GM10847 (cell line): ENCODE measurements around the gene CHCHD10.
A peak's percentile ranks its signal among the peaks of the same experiment; 100 is the strongest.

Experiments
- POLR2A ChIP-seq: IDR thresholded peaks from 2 replicates; pipeline ENCODE4 v1.6.1; 2011; ENCODE audit not compliant: insufficient read length; ENCODE audit errors: extremely low read depth

CHCHD10 gene

DNA sequence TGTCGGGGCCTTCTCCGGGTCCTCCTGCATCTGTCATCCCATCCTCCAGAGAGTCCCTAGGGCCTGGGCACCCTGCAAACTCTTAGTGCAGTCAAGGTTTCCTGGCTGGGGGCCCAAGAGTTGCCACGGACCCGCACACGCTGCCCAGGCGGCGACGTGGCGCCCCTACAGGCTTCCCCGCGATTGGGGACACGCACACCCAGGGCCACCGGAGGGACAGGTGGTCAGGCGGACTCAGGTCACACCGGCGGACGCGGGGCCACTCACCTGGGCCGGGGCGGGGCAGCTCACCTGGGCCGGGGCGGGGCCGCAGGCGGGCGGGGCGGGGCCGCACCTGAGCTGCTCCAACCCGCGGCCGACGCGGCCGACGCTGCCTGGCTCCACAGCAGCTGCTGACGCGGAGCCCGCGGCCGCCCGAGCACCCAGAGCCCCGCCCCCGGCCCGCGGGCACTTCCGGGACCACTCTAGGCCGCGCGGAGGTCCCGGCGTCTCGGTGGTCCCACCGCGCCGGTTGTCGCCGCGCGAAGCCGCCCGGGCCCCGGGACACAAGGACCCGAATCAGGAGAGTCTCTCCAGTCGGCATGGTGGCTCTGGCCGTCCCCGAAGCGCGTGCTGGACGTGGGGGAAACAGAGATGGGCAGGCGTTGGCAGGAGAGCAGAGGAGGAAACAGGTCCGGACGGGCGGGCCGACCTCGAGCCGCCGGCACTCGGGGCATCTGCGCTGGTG, 16.9 kb downstream of the CHCHD10 start, which contains the start of gene ZNF70:
Gene ZNF70, minus strand, starts transcription at position 399 of the 727 bp plus-strand sequence. CDS start 5,972 bp downstream, outside the sequence.
- peak; percentile 55 for TF ChIP-seq POLR2A

DNA sequence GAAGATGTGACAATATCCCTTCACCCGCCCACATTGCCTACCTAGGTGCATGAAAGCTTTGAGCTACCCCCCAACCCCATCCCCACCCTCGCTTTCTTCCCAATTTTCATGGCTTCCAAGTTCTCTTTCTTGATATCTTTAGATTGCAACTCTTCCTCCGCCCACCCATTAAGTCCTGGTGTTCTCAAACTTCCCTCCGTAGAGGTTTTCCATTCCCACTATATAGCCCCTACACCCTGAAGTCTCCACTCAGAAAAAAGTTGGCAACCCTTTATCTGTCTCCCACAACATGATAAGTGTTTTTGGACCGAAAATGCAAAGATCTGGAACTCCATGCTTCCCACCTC, 17.4 kb downstream of the CHCHD10 start:
- no peak for TF ChIP-seq POLR2A

DNA sequence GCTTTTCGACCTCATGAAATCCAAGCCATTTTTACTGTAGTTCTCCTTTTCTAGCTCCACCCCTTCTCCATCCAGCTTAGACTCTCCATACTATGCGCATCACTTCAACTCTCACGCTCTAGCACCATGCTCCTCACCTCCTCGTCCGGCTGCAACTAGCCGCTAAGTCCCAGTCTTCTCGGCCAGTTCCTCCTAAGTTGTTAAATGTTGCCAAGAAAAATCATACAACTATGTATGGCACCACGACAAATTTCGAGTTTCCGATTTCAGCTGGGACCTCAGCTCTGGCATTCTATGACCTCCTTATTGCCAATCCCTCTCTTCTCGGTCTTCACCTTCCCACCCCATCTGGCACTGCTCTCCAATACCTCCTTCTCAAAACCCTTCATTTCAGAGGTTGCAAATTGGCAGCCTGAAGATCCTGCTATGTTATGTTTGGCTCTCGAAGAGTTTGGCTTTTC, 17.9 kb downstream of the CHCHD10 start:
- no peak for TF ChIP-seq POLR2A

GRCh38 chr22:23745791-23746190, 22.0 kb downstream of the CHCHD10 start:
- TF ChIP-seq POLR2A = no peak

DNA sequence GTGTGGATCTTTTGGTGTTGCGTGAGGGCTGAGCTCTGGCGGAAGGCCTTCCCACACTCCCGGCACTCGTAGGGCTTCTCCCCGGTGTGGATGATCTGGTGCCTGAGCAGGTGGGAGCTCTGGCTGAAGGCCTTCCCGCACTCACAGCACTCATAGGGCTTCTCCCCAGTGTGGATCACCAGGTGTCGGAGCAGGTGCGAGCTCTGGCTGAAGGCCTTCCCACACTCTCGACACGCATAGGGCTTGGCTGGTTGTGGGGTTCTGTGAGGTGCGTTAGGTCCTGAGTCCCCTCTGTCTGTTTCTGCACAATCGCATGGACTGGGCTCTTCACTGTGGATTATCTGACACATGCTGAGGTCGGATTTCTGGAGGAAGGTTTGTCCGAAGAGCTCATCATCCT, 23.3 kb downstream of the CHCHD10 start:
- TF ChIP-seq POLR2A = no peak

DNA sequence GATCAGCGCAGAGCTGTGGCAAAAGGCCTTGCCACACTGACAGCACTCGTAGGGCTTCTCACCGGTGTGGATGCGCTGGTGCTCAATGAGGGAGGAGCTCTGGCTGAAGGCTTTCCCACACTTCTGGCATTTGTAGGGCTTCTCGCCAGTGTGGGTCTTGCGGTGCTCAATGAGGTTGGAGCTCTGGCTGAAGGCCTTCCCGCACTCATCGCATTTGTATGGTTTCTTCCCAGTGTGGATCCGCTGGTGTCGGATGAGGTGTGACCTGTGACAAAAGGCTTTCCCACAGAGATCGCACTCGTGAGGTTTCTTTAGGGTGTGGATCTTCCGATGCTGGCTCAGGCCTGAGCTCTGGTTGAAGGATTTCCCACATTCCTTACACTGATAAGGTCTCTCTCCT, 23.8 kb downstream of the CHCHD10 start:
- no peak for TF ChIP-seq POLR2A

DNA sequence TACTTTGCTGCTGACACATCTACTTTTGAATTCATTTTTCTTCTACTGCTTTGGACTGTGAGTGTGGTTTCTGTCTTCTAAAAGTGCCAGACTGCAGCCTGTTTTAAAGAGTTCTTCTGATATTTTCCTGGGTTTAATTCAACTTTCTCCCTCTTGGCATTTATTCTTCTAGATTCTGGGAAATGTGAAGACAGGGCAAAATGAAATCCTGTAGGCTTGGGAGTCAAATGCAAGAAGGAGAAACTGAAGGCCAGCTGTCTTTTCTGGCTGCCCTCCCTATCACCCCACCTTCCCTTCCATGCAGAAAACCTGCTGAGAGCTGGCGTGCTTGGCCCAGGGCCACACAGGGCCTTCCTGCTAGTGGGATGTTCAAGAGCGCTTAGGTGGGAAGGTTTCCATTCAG, 24.5 kb downstream of the CHCHD10 start:
- TF ChIP-seq POLR2A = no peak

GRCh38 chr22:23742505-23743264, 25.1 kb downstream of the CHCHD10 start:
- no peak for TF ChIP-seq POLR2A

GRCh38 chr22:23737696-23738095, 30.1 kb downstream of the CHCHD10 start:
- TF ChIP-seq POLR2A = no peak

- TF ChIP-seq POLR2A = no peak
These were observed 45.0 kb downstream of the CHCHD10 start for GRCh38 chr22:23722724-23723123.

GRCh38 chr22:23722160-23722559, 45.6 kb downstream of the CHCHD10 start:
- no peak for TF ChIP-seq POLR2A

DNA sequence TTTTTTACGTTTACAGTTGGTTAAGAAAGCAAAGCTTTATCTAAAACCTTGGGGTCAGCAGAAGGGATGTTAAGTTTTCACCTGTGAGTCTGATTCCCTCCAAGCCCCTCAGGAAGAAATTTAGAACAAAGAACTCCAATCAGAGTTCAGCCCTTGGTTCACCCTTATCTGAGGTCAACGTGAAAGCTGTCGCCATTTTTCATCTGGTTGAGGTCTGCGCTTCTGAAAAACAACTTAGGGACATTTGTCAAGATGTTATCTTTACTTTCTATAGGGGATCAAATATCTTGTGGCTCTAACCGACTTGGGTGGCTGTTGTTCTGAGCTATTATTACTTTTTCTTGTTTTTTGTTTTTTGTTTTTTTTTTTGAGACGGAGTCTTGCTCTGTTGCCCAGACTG, 46.9 kb downstream of the CHCHD10 start:
- TF ChIP-seq POLR2A = no peak

GRCh38 chr22:23718371-23719165, 49.2 kb downstream of the CHCHD10 start:
- no peak for TF ChIP-seq POLR2A

GRCh38 chr22:23716811-23717801, 50.7 kb downstream of the CHCHD10 start:
- peak; percentile 84 for TF ChIP-seq POLR2A
